ENCODE measurements around the gene CFAP299. TPM values are rescaled to one million over a fixed set of nuclear protein-coding genes. Genes with fewer than 3 reads are reported as not detected.

CFAP299 gene
- total and polyA plus RNA-seq, 10 donors: 0.11 TPM; not detected in 9

- H3K4me3 ChIP-seq: no peak overlapping the region
- no peak for DNase-seq
- intact Hi-C loops (cut with DNase I; ENCODE audit: low total_unique reads): no loop called here
- no peaks in the 10 kb centered on the region for H3K36me3 ChIP-seq
- no peak overlapping the region for H3K27ac ChIP-seq
- TF ChIP-seq POLR2A (IDR thresholded peaks at IDR 0.05) (no peak), CTCF (IDR thresholded peaks at IDR 0.05 in 8 of 11, conservative IDR thresholded peaks at IDR 0.05 in 3 of 11) (no peak), POLR2AphosphoS5 (IDR thresholded peaks at IDR 0.05) (no peak)
- peaks cover 0 to 4% (median 0%) of the 10 kb centered on the region in 8 donors for H3K9me3 ChIP-seq
- WGBS, 5 donors: 70 to 83% (median 82%) methylated on average over 3 of the region's 3 CpGs
- H3K4me1 ChIP-seq: no peaks in the 10 kb centered on the region
- H3K27me3 ChIP-seq (replicated peaks in 1 of 7): peaks cover 0 to 45% (median 0%) of the 10 kb centered on the region in 7 donors
Measured at GRCh38 chr4:80305466-80305865, 30.1 kb upstream of the CFAP299 start.

GRCh38 chr4:80306260-80306659 is 29.3 kb upstream of the CFAP299 start:
- 65 to 83% (median 72%) methylated on average over 2 of the region's 2 CpGs for whole genome bisulfite sequencing, 5 donors
- H3K4me1 ChIP-seq: no peaks in the 10 kb centered on the region
- no peak for TF ChIP-seq CTCF (IDR thresholded peaks at IDR 0.05 in 8 of 11, conservative IDR thresholded peaks at IDR 0.05 in 3 of 11)
- TF ChIP-seq POLR2AphosphoS5 (IDR thresholded peaks at IDR 0.05): no peak
- no peak for TF ChIP-seq POLR2A (IDR thresholded peaks at IDR 0.05)
- H3K36me3 ChIP-seq: no peaks in the 10 kb centered on the region
- DNase-seq: no peak
- H3K27ac ChIP-seq: no peak overlapping the region
- intact Hi-C loops (cut with DNase I; ENCODE audit: low total_unique reads): no loop called here
- H3K4me3 ChIP-seq: no peak overlapping the region
- H3K9me3 ChIP-seq: peaks cover 0 to 4% (median 0%) of the 10 kb centered on the region in 8 donors
- peaks cover 0 to 44% (median 0%) of the 10 kb centered on the region in 7 donors for H3K27me3 ChIP-seq (replicated peaks in 1 of 7)

- Histone ChIP-seq H3K36me3 (no peaks in the 10 kb centered on the region), H3K27me3 (replicated peaks in 1 of 7) (peaks cover 0 to 44% (median 0%) of the 10 kb centered on the region in 7 donors), H3K4me1 (no peaks in the 10 kb centered on the region), H3K4me3 (no peak overlapping the region), H3K27ac (no peak overlapping the region), H3K9me3 (peaks cover 0 to 4% (median 0%) of the 10 kb centered on the region in 8 donors)
- TF ChIP-seq POLR2AphosphoS5 (IDR thresholded peaks at IDR 0.05) (no peak), POLR2A (IDR thresholded peaks at IDR 0.05) (no peak), CTCF (IDR thresholded peaks at IDR 0.05 in 8 of 11, conservative IDR thresholded peaks at IDR 0.05 in 3 of 11) (no peak)
- intact Hi-C loops (cut with DNase I; ENCODE audit: low total_unique reads): no loop called here
- no peak for DNase-seq
- 46 to 77% (median 59%) methylated on average over 1 of the region's 1 CpG for WGBS, 5 donors
Measured at GRCh38 chr4:80307183-80307735, 28.3 kb upstream of the CFAP299 start.

- intact Hi-C loops (cut with DNase I; ENCODE audit: low total_unique reads): no loop called here
- TF ChIP-seq POLR2A (IDR thresholded peaks at IDR 0.05) (no peak), POLR2AphosphoS5 (IDR thresholded peaks at IDR 0.05) (no peak), CTCF (IDR thresholded peaks at IDR 0.05 in 8 of 11, conservative IDR thresholded peaks at IDR 0.05 in 3 of 11) (no peak)
- 68 to 76% (median 73%) methylated on average over 10 of the region's 10 CpGs for WGBS, 5 donors
Measured at GRCh38 chr4:80307774-80308465, 27.6 kb upstream of the CFAP299 start.

More at GRCh38 chr4:80307774-80308465, 27.6 kb upstream of the CFAP299 start:
- no peak for DNase-seq
- Histone ChIP-seq H3K9me3 (peaks cover 0 to 1% (median 0%) of the 10 kb centered on the region in 8 donors), H3K27ac (no peak overlapping the region), H3K4me1 (no peaks in the 10 kb centered on the region), H3K4me3 (no peak overlapping the region), H3K36me3 (no peaks in the 10 kb centered on the region), H3K27me3 (replicated peaks in 1 of 7) (peaks cover 0 to 44% (median 0%) of the 10 kb centered on the region in 7 donors)
